Activated CD4-positive, alpha-beta T cell treated with anti-CD3 and anti-CD28 coated beads, Interleukin-2, amount 10 ng/mL, durations not matched to agents 24 days and 14 days (primary cell): ENCODE measurements around the gene DNAH10. TPM values are rescaled to one million over a fixed set of nuclear protein-coding genes. Genes with fewer than 3 reads are reported as not detected.

ENCODE experiments used
- DNase-seq: peaks from one replicate; pipeline ENCODE4 v3.0.0; 2022
- H3K27ac Mint-ChIP-seq: one replicate; pipeline ENCODE4 v1.8.0; 2022; ENCODE audit warnings: mild to moderate bottlenecking, mixed read lengths
- H3K27me3 Mint-ChIP-seq: one replicate; pipeline ENCODE4 v1.8.0; 2022; ENCODE audit warnings: mixed read lengths
- H3K36me3 Mint-ChIP-seq: one replicate; pipeline ENCODE4 v1.8.0; 2022; ENCODE audit warnings: low read depth, mild to moderate bottlenecking, mixed read lengths
- H3K4me1 Mint-ChIP-seq: one replicate; pipeline ENCODE4 v1.8.0; 2021; ENCODE audit warnings: mixed read lengths
- H3K4me3 Mint-ChIP-seq: one replicate; pipeline ENCODE4 v1.8.0; 2022; ENCODE audit warnings: mild to moderate bottlenecking, moderate library complexity, mixed read lengths
- H3K9me3 Mint-ChIP-seq: one replicate; pipeline ENCODE4 v1.8.0; 2021; ENCODE audit warnings: mixed read lengths
- intact Hi-C: fragments of 100-400 bp; cut with micrococcal nuclease; formaldehyde crosslinking; loops from one replicate; pipeline ENCODE4 v1.15.1; 2023
- total RNA-seq: library from RNA; stranded (reverse); gene quantifications from 2 replicates; pipeline ENCODE4 v1.2.3, GENCODE V29; 2022

The DNAH10 gene
- total RNA-seq, 1 donor from 2014 or later, result 0.14 TPM

DNA sequence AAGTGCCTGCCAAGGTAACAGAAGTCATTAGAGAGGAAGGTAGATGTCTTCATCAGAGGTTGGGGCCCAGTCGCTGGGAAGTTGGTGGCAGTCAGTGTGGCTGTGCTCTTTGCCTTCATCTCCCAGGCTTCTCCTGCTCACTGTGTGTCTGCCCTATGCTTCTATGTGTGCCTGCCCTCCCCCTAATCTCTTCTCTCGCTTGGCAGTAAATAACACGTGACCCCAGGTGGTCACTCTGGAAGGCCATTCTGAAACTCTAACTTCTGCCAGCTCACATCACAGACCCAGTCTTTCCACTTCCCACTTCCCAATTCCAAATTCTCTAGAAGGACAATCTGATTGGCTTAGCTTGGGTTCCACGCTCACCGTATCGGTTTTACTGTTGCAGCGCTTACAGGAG is 220.2 kb downstream of the DNAH10 start:
- Mint-ChIP-seq H3K4me3 (no peak overlapping the region), H3K27ac (no peak overlapping the region), H3K27me3 (no peaks in the 10 kb centered on the region), H3K36me3 (peaks cover 8% of the 10 kb centered on the region), H3K4me1 (peaks cover 18% of the 10 kb centered on the region), H3K9me3 (no peaks in the 10 kb centered on the region)
- intact Hi-C loops, result no loop called here
- no peak for DNase-seq

DNA sequence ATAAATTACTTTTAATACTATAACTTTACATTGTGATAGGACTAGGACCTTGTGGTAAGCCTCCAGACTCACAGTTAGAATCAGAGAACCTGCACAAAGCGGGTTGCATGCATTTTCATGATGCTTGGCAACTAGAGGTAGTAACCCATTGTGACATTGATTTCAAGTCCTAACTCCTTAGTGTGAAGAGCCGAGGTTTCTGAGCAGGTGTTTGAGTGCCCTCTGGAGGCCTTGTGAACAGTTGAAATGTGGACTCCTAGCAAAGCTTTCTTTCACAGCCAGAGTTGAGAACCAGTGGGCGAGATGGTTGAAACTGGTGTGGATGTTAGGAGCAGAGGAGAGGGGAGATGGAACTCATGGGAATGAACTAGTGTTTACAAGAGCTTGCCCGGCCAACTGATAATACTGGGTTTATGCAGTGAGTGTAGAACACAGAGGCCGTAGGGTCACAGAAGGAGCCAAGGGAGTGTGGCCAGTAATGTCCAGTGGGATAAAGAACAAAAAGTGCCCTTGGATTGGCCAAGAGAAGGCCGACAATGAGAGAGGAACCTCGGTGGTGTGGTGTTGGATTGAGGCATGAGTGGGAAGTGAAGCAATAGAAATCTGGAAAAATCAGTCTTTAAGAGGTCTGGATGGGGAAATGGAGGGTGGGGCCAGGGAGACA is 221.9 kb downstream of the DNAH10 start:
- Mint-ChIP-seq H3K9me3 (no peaks in the 10 kb centered on the region), H3K4me3 (no peak overlapping the region), H3K4me1 (peaks cover 18% of the 10 kb centered on the region), H3K36me3 (peaks cover 19% of the 10 kb centered on the region), H3K27ac (no peak overlapping the region), H3K27me3 (no peaks in the 10 kb centered on the region)
- intact Hi-C loops, result loop anchor here (1.0 kb wide), 1 partner anchor 79 kb away; no protein-coding TSS in a partner anchor
- DNase-seq, result peak; percentile 85

- H3K27ac Mint-ChIP-seq, result no peak overlapping the region
- DNase-seq, result no peak
- intact Hi-C loops, result loop anchor here (1.0 kb wide), 1 partner anchor 80 kb away; no protein-coding TSS in a partner anchor
- H3K27me3 Mint-ChIP-seq, result no peaks in the 10 kb centered on the region
- peaks cover 27% of the 10 kb centered on the region for H3K36me3 Mint-ChIP-seq
- H3K4me3 Mint-ChIP-seq, result no peak overlapping the region
- no peaks in the 10 kb centered on the region for H3K9me3 Mint-ChIP-seq
- peaks cover 20% of the 10 kb centered on the region for H3K4me1 Mint-ChIP-seq
Observed at GRCh38 chr12:123984903-123985302, 222.8 kb downstream of the DNAH10 start.

Other genes with a start within 250 kb of the DNAH10 start
- 4.1 and 4.6 TPM in 2 replicates for gene RILPL1, start 228.6 kb upstream of the DNAH10 start, total RNA-seq
- 174 and 179 TPM in 2 replicates for gene TMED2, start 177.7 kb upstream of the DNAH10 start, total RNA-seq
- gene DDX55, start 160.2 kb upstream of the DNAH10 start, total RNA-seq, result 68.2 and 72.0 TPM in 2 replicates
- 81.5 and 84.8 TPM in 2 replicates for gene EIF2B1, start 128.6 kb upstream of the DNAH10 start, total RNA-seq
- gene GTF2H3, start 128.5 kb upstream of the DNAH10 start, total RNA-seq, result 66.8 and 69.7 TPM in 2 replicates
- gene TCTN2, start 91.2 kb upstream of the DNAH10 start, total RNA-seq, result 3.0 and 3.1 TPM in 2 replicates
- 120 and 122 TPM in 2 replicates for gene ATP6V0A2, start 49.9 kb upstream of the DNAH10 start, total RNA-seq
- gene CCDC92, start 210.5 kb downstream of the DNAH10 start, total RNA-seq, result 7.3 and 7.5 TPM in 2 replicates
- gene ZNF664, start 210.9 kb downstream of the DNAH10 start, total RNA-seq, result 63.2 and 69.3 TPM in 2 replicates